Measurements from ENCODE around the gene ALG5. TPM values are rescaled to one million over a fixed set of nuclear protein-coding genes. Genes with fewer than 3 reads are reported as not detected.

ALG5 gene
- polyA plus RNA-seq: 85.5 and 117 TPM in 2 replicates

DNA sequence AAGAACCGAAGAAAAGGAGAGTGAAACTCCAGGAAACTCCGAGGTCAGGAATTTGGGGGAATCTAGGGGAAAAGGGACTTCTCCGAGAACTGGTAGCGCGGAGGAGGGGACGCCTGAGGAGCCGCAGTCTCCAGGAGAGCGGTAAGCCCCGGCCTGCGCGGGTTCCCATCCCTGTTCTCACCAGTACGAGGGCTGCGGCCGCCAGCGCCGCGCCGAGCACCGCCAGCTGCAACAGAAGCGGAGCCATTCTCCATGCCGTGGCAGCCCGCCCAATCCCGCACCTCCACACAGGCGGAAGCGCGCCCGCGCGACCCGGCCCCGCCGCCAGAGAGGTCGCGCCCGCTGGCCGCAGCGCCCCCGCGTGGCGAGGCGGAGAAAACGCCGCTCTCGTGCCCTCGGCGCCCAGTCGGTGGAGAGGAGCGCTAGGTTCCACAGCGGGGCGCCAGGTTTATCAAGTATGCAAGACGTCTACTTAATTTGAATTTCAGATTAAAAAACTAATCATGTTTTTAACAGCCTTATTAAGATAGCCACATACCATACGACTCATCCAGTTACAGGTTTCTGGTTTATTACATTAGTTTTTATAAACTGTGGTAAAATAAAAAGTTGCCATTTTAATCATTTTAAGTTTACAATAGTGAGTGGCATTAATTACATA, at the start of gene ALG5:
ALG5 (minus strand) TSS at position 287 of the 661 bp plus-strand sequence; CDS start at position 247, 40 bp downstream.

GRCh38 chr13:36919833-36920615, 79.1 kb downstream of the ALG5 start, which contains the start of gene SMAD9:
Gene SMAD9 (minus strand): TSS chr13:36920238. CDS start chr13:36879689, 40,549 bp downstream.

Other genes with a start within 250 kb of the ALG5 start
- 7.5 and 14.3 TPM in 2 replicates for gene RFXAP, start 180.1 kb downstream of the ALG5 start, polyA plus RNA-seq
- gene SMAD9, start 79.1 kb downstream of the ALG5 start, polyA plus RNA-seq: 8.5 and 9.7 TPM in 2 replicates
- 47.7 and 69.1 TPM in 2 replicates for gene EXOSC8, start 1.4 kb upstream of the ALG5 start, polyA plus RNA-seq
- gene SUPT20H, start 60.3 kb upstream of the ALG5 start, polyA plus RNA-seq: 20.3 and 27.6 TPM in 2 replicates
- gene CSNK1A1L, start 106.3 kb upstream of the ALG5 start, polyA plus RNA-seq: 0.39 TPM in 1 of 2 replicates, not detected in the other

All from Purkinje cell (primary cell).